ENCODE measurements around the gene LGI4. TPM values are rescaled to one million over a fixed set of nuclear protein-coding genes. Genes with fewer than 3 reads are reported as not detected.
A peak's percentile ranks its signal among the peaks of the same experiment; 100 is the strongest.

The LGI4 gene
- total and polyA plus RNA-seq, 2 experiments from 2014 or later = 3.4 to 4.3 TPM

DNA sequence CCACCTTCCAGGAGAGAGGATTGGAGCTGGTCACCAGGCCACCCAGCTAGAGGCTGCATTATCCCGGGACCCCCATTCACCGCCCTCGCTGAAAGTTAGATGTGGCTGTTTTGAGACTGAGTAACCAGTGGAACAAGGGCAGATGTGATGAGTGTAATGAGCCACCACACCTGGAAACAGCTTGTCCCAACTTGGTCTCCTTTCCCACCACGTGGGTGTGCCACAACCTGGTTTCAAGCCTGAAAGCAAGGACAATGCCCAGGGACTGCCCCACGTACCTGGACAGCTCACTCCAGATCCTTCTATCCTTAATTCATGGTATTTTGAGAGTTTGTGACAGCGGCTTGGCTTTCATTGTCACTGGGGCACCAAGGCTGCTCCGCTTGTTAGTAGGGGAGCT is 7.0 kb downstream of the LGI4 start (continued):
- TF ChIP-seq ZNF114 (CRISPR knock-in tag; IDR thresholded peaks at IDR 0.05) = no peak
- no peak for TF ChIP-seq JUNB (IDR thresholded peaks at IDR 0.05; ENCODE audit: unreplicated experiment)
- TF ChIP-seq CREB1 (CRISPR knock-in tag; IDR thresholded peaks at IDR 0.05; ENCODE audit: low read depth) = no peak
- no peak for TF ChIP-seq STAT1 (IDR thresholded peaks at IDR 0.05; ENCODE audit: unreplicated experiment)
- TF ChIP-seq, protein P1, sequence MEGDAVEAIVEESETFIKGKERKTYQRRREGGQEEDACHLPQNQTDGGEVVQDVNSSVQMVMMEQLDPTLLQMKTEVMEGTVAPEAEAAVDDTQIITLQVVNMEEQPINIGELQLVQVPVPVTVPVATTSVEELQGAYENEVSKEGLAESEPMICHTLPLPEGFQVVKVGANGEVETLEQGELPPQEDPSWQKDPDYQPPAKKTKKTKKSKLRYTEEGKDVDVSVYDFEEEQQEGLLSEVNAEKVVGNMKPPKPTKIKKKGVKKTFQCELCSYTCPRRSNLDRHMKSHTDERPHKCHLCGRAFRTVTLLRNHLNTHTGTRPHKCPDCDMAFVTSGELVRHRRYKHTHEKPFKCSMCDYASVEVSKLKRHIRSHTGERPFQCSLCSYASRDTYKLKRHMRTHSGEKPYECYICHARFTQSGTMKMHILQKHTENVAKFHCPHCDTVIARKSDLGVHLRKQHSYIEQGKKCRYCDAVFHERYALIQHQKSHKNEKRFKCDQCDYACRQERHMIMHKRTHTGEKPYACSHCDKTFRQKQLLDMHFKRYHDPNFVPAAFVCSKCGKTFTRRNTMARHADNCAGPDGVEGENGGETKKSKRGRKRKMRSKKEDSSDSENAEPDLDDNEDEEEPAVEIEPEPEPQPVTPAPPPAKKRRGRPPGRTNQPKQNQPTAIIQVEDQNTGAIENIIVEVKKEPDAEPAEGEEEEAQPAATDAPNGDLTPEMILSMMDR (conservative IDR thresholded peaks at IDR 0.05; ENCODE audit: low read depth in 2 of 2) = no peak
- no peak for TF ChIP-seq NANOG (IDR thresholded peaks at IDR 0.05; ENCODE audit: borderline replicate concordance)
- TF ChIP-seq ZNF331 (CRISPR knock-in tag; IDR thresholded peaks at IDR 0.05; ENCODE audit: low read depth) = no peak
- TF ChIP-seq, protein P2, sequence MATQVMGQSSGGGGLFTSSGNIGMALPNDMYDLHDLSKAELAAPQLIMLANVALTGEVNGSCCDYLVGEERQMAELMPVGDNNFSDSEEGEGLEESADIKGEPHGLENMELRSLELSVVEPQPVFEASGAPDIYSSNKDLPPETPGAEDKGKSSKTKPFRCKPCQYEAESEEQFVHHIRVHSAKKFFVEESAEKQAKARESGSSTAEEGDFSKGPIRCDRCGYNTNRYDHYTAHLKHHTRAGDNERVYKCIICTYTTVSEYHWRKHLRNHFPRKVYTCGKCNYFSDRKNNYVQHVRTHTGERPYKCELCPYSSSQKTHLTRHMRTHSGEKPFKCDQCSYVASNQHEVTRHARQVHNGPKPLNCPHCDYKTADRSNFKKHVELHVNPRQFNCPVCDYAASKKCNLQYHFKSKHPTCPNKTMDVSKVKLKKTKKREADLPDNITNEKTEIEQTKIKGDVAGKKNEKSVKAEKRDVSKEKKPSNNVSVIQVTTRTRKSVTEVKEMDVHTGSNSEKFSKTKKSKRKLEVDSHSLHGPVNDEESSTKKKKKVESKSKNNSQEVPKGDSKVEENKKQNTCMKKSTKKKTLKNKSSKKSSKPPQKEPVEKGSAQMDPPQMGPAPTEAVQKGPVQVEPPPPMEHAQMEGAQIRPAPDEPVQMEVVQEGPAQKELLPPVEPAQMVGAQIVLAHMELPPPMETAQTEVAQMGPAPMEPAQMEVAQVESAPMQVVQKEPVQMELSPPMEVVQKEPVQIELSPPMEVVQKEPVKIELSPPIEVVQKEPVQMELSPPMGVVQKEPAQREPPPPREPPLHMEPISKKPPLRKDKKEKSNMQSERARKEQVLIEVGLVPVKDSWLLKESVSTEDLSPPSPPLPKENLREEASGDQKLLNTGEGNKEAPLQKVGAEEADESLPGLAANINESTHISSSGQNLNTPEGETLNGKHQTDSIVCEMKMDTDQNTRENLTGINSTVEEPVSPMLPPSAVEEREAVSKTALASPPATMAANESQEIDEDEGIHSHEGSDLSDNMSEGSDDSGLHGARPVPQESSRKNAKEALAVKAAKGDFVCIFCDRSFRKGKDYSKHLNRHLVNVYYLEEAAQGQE (IDR thresholded peaks at IDR 0.05; ENCODE audit: unreplicated experiment) = no peak

DNA sequence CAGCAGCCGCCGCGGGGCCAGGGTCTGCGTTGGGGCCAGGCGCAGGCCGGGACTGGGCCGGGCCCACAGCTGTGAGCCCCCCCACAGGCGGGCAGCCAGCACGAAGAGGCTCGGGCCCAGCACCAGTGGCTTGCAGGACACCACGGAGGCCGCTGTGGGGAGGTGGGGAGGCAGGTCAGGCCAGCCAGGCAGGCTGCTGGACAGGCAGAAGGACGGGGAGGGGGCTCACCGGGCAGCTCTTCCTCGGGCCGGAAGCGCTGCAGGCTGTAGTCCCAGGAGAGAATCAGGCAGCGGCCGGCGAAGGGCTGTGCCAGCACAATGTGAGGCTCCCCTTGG is 8.3 kb downstream of the LGI4 start:
- Mint-ChIP-seq H3K9me3 (no peaks in the 10 kb centered on the region), H3K27me3 (ENCODE audit: insufficient read depth, low read depth, poor library complexity) (peaks cover 4% of the 10 kb centered on the region), H3K27ac (no peak overlapping the region), H3K4me3 (no peak overlapping the region), H3K4me1 (peaks cover 18% of the 10 kb centered on the region; the same call in 2 of the 3 replicates), H3K36me3 (ENCODE audit: low read depth) (no peaks in the 10 kb centered on the region)
- ATAC-seq = peak; percentile 40
- Histone ChIP-seq H4K20me1 (replicated peaks; ENCODE audit: insufficient read depth) (no peaks in the 10 kb centered on the region), H3K27me3 (ENCODE audit: insufficient read depth) (no peaks in the 10 kb centered on the region), H3K4me3 (no peak overlapping the region), H3K4me1 (ENCODE audit: insufficient read depth) (peaks cover 7% of the 10 kb centered on the region), H3K79me2 (replicated peaks; ENCODE audit: insufficient read depth) (no peaks in the 10 kb centered on the region), H3K4me2 (no peak overlapping the region), H3K36me3 (ENCODE audit: insufficient read depth) (no peaks in the 10 kb centered on the region), H2AFZ (no peak overlapping the region), H3F3A (replicated peaks; ENCODE audit: low read depth) (no peaks in the 10 kb centered on the region), H3K27ac (ENCODE audit: low read depth) (no peak overlapping the region), H3K9me2 (ENCODE audit: insufficient read depth) (no peaks in the 10 kb centered on the region)
- peak; percentile 48 for DNase-seq (ENCODE audit: low spot score)
- no peak for TF ChIP-seq POLR2AphosphoS5 (IDR thresholded peaks at IDR 0.05; ENCODE audit: low read depth)
- TF ChIP-seq JUNB (IDR thresholded peaks at IDR 0.05; ENCODE audit: unreplicated experiment) = no peak
- no peak for TF ChIP-seq ZNF114 (CRISPR knock-in tag; IDR thresholded peaks at IDR 0.05)
- TF ChIP-seq, protein P3, sequence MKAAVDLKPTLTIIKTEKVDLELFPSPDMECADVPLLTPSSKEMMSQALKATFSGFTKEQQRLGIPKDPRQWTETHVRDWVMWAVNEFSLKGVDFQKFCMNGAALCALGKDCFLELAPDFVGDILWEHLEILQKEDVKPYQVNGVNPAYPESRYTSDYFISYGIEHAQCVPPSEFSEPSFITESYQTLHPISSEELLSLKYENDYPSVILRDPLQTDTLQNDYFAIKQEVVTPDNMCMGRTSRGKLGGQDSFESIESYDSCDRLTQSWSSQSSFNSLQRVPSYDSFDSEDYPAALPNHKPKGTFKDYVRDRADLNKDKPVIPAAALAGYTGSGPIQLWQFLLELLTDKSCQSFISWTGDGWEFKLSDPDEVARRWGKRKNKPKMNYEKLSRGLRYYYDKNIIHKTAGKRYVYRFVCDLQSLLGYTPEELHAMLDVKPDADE (IDR thresholded peaks at IDR 0.05) = no peak
- no peak for TF ChIP-seq EZH2phosphoT487 (IDR thresholded peaks at IDR 0.05; ENCODE audit: unreplicated experiment)
- no peak for TF ChIP-seq EZH2 (IDR thresholded peaks at IDR 0.05; ENCODE audit: low read depth, unreplicated experiment)
- TF ChIP-seq, protein P1 (conservative IDR thresholded peaks at IDR 0.05; ENCODE audit: low read depth in 2 of 2) = no peak
- TF ChIP-seq STAT1 (IDR thresholded peaks at IDR 0.05; ENCODE audit: unreplicated experiment) = no peak

Measured in GM23338 (cell line).